ENCODE results near the gene LTBP1. TPM values are rescaled to one million over a fixed set of nuclear protein-coding genes. Genes with fewer than 3 reads are reported as not detected.

LTBP1 gene
- total RNA-seq, 1 experiment from 2014 or later = 13.9 TPM

DNA sequence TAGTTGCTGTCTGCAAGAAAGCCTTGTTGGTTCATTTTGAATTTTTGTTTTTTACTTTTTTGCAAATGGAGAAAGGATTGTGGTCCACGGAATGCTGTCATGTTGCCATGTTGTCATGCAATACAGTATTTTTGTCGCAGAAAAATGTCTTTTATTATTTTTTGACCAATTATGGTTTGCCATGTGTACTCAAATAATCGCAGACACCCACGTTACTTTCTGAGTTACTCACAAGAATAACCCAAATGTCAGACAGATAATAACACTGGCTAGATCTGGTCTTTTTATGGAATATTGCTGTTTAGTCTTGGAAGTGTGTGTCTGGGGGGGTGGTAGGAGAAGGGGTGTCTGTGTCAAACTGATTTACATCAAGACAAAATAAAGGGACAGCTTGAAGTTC lies 188.9 kb downstream of the LTBP1 start:
- DNase-seq = no peak
- Mint-ChIP-seq H3K27ac (ENCODE audit: unreplicated experiment) (no peak overlapping the region), H3K4me1 (ENCODE audit: low read depth, unreplicated experiment) (peaks cover 13% of the 10 kb centered on the region)

DNA sequence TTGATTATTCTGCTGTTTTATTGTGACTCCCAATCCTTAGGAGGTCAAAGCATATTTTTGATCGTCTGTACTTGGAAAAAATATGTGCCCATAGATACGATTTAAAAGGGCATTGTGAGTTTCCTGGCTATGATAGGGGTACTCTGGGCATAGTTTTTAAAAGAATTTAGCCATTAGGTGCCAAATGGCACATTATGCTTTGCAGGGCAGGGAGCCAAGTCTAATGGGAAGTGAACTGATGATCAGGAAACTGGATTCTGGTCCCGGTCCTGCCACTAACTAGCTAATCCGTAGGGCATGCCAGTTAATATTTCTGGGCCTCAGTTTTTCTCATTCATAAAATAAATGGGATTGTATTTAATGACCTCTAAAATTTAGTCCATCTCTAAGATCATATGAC lies 189.3 kb downstream of the LTBP1 start:
- peaks cover 13% of the 10 kb centered on the region for H3K4me1 Mint-ChIP-seq (ENCODE audit: low read depth, unreplicated experiment)
- intact Hi-C loops (cut with micrococcal nuclease; ENCODE audit: unreplicated experiment) = no loop called here

More for the DNA sequence above, 188.9 kb downstream of the LTBP1 start:
- Mint-ChIP-seq H3K36me3 (ENCODE audit: insufficient read depth, unreplicated experiment) (no peaks in the 10 kb centered on the region), H3K9me3 (ENCODE audit: low read depth, unreplicated experiment) (no peaks in the 10 kb centered on the region), H3K4me3 (ENCODE audit: low read depth, unreplicated experiment) (no peak overlapping the region), H3K27me3 (ENCODE audit: unreplicated experiment) (no peaks in the 10 kb centered on the region)
- intact Hi-C loops (cut with micrococcal nuclease; ENCODE audit: unreplicated experiment) = no loop called here
- CTCF ChIA-PET = no interaction called here
- TF ChIP-seq, protein P1, sequence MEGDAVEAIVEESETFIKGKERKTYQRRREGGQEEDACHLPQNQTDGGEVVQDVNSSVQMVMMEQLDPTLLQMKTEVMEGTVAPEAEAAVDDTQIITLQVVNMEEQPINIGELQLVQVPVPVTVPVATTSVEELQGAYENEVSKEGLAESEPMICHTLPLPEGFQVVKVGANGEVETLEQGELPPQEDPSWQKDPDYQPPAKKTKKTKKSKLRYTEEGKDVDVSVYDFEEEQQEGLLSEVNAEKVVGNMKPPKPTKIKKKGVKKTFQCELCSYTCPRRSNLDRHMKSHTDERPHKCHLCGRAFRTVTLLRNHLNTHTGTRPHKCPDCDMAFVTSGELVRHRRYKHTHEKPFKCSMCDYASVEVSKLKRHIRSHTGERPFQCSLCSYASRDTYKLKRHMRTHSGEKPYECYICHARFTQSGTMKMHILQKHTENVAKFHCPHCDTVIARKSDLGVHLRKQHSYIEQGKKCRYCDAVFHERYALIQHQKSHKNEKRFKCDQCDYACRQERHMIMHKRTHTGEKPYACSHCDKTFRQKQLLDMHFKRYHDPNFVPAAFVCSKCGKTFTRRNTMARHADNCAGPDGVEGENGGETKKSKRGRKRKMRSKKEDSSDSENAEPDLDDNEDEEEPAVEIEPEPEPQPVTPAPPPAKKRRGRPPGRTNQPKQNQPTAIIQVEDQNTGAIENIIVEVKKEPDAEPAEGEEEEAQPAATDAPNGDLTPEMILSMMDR (IDR thresholded peaks at IDR 0.05; ENCODE audit: unreplicated experiment) = no peak
- no TSS peak for BruUV-seq (replicated peaks)

DNA sequence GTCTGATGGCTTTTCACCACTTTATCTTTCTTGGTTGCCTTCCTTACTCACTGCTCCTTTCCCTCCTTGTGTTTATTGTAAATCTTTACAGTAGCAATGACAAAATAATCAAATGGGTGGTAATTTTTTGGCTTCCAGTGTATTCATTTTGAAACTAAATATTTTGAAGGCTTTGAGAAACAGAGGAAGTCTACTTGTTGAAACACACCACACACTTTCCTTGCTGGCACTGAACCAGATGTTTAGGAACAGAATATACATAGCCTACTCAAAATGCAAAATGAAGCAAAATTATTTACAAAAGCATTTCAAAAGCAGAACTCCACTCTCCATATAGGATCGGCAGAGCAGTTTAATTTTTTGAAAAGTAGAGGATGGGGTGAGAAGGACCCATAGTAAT lies 189.8 kb downstream of the LTBP1 start:
- Mint-ChIP-seq H3K9me3 (ENCODE audit: low read depth, unreplicated experiment) (no peaks in the 10 kb centered on the region), H3K4me1 (ENCODE audit: low read depth, unreplicated experiment) (peaks cover 13% of the 10 kb centered on the region), H3K36me3 (ENCODE audit: insufficient read depth, unreplicated experiment) (no peaks in the 10 kb centered on the region), H3K27ac (ENCODE audit: unreplicated experiment) (no peak overlapping the region), H3K27me3 (ENCODE audit: unreplicated experiment) (no peaks in the 10 kb centered on the region), H3K4me3 (ENCODE audit: low read depth, unreplicated experiment) (no peak overlapping the region)
- DNase-seq = no peak
- no TSS peak for BruUV-seq (replicated peaks)
- CTCF ChIA-PET = no interaction called here
- TF ChIP-seq, protein P1 (IDR thresholded peaks at IDR 0.05; ENCODE audit: unreplicated experiment) = no peak
- intact Hi-C loops (cut with micrococcal nuclease; ENCODE audit: unreplicated experiment) = no loop called here

More for the DNA sequence above, 189.3 kb downstream of the LTBP1 start:
- TF ChIP-seq, protein P1 (IDR thresholded peaks at IDR 0.05; ENCODE audit: unreplicated experiment) = no peak
- Mint-ChIP-seq H3K27ac (ENCODE audit: unreplicated experiment) (no peak overlapping the region), H3K27me3 (ENCODE audit: unreplicated experiment) (no peaks in the 10 kb centered on the region), H3K9me3 (ENCODE audit: low read depth, unreplicated experiment) (no peaks in the 10 kb centered on the region), H3K36me3 (ENCODE audit: insufficient read depth, unreplicated experiment) (no peaks in the 10 kb centered on the region), H3K4me3 (ENCODE audit: low read depth, unreplicated experiment) (no peak overlapping the region)
- CTCF ChIA-PET = no interaction called here
- BruUV-seq (replicated peaks) = no TSS peak
- no peak for DNase-seq

DNA sequence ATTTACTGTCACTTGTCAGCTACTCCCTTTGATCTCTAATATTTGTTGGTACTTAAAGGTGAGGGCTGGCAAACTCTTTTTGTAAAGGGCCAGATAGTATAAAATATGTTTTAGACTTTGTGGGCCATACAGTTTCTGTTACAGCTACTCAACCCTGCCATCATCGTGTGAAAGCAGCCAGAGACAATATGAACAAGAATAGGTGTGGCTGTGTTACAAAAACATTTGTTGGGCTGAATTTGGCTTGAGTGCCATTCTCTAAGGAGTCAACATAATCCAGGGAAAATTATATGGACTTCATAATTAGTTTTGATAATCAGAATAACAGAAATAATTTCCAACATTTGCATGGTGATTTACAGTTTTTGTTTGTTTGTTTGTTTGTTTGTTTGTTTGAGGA lies 190.6 kb downstream of the LTBP1 start:
- BruUV-seq (replicated peaks) = no TSS peak
- no peak for DNase-seq
- Mint-ChIP-seq H3K4me1 (ENCODE audit: low read depth, unreplicated experiment) (peaks cover 13% of the 10 kb centered on the region), H3K4me3 (ENCODE audit: low read depth, unreplicated experiment) (no peak overlapping the region), H3K27me3 (ENCODE audit: unreplicated experiment) (no peaks in the 10 kb centered on the region), H3K27ac (ENCODE audit: unreplicated experiment) (no peak overlapping the region), H3K36me3 (ENCODE audit: insufficient read depth, unreplicated experiment) (no peaks in the 10 kb centered on the region), H3K9me3 (ENCODE audit: low read depth, unreplicated experiment) (no peaks in the 10 kb centered on the region)
- CTCF ChIA-PET = no interaction called here
- TF ChIP-seq, protein P1 (IDR thresholded peaks at IDR 0.05; ENCODE audit: unreplicated experiment) = no peak
- intact Hi-C loops (cut with micrococcal nuclease; ENCODE audit: unreplicated experiment) = no loop called here

Data from Calu3 (cell line).